Spleen (tissue), 7 donors: Measurements from ENCODE around the gene DUS2.

Experiments
- CTCF ChIP-seq, 11 experiments: fragments of 200-600 bp in 7 of 11; fragments of 450-650 bp in 4 of 11; sonication (generic) in 4 of 11; IDR thresholded peaks in 8 of 11; conservative IDR thresholded peaks in 3 of 11; 1 replicate in 7 of 11; 2 replicates in 4 of 11; pipeline versions ENCODE4 v1.4.0 to v1.8.0; 2016 to 2021; ENCODE audit warnings: antibody characterized with exemption in 11 of 11, inconsistent platforms in 4 of 11, mild to moderate bottlenecking in 1 of 11
- POLR2A ChIP-seq, 3 donors: fragments of 450-650 bp; IDR thresholded peaks; one replicate each; pipeline ENCODE4 v1.5.1; 2017; ENCODE audit warnings: antibody characterized with exemption in 3 of 3, mild to moderate bottlenecking in 1 of 3
- POLR2AphosphoS5 ChIP-seq, 3 donors: sonication (generic); formaldehyde crosslinking; IDR thresholded peaks; one replicate each; pipeline ENCODE4 v1.5.1; 2017; ENCODE audit warnings: antibody characterized with exemption in 3 of 3
- donor health status: DM: no; HTN: no; CAD: no; lungs with moderate emphysema.
- donor health status: DM: no; HTN: no; CAD: no.
- donor health status: DM: no; HTN: no; CAD: no.

GRCh38 chr16:68041783-68042182, 18.7 kb downstream of the DUS2 start:
- TF ChIP-seq CTCF (IDR thresholded peaks at IDR 0.05 in 8 of 11, conservative IDR thresholded peaks at IDR 0.05 in 3 of 11) = no peak
- no peak for TF ChIP-seq POLR2A (IDR thresholded peaks at IDR 0.05)
- TF ChIP-seq POLR2AphosphoS5 (IDR thresholded peaks at IDR 0.05) = no peak
